ENCODE data around the gene LRGUK. TPM values are rescaled to one million over a fixed set of nuclear protein-coding genes. Genes with fewer than 3 reads are reported as not detected.

The LRGUK gene
- total RNA-seq, 1 experiment from 2014 or later, result 0.15 TPM

DNA sequence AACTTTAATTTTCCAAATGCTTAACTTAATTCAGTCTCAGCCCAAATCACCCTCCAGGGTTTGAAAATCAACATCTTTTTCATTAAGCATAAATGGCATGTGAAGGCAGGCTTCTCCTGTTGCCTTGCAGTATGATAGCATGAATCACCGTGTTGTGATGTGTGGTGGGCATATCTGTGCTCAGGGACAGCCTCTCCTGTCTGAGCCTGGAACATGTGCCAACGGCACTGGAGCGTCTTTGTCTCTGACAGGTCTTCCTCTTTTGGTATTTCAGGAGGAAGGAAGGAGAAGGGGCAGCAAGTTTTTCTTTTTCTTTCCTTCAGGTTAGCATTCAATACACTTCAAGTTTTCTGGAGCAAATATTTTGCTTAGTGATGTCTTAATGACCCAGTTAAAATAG, 57.6 kb downstream of the LRGUK start:
- DNase-seq (ENCODE audit: extremely low read depth, low read depth), result no peak

DNA sequence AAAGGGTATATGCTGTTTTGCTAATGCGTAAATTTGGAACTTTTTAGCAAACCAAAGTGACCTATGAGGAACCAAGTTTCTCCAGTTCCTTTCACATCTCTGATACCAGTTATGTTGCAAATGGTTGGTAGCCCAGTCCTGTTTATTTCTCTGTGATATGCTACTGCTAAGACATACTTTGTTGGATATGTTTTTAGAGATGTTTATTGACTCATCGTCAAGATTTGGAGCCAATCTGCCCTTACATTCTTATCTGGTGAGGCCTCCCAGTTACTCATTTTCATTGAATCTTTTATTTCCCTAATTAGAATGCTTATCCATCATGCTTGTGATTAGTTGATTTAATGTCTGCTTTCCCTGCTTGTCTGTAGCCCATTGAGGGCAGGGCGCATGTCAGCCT, 58.9 kb downstream of the LRGUK start:
- no peak for DNase-seq (ENCODE audit: extremely low read depth, low read depth)

DNA sequence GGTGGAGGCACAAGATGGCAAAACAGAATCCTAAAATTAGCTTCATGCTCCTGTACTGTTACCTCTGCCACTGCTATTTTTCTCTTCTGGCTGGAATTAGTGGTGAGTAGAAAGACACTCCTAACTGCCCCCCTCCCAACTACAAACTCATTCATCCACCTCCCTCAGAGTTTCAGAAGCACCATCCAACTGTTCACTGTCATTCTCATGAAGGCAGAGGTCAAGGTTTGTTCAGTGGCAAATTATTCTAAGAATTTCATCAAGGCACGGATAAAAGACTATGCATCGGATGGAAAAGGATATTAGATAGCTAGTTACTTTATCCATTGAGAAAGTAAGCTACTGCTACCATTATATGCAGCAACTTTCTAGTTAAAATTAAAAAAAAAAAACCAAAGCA, 59.7 kb downstream of the LRGUK start:
- no peak for DNase-seq (ENCODE audit: extremely low read depth, low read depth)

DNA sequence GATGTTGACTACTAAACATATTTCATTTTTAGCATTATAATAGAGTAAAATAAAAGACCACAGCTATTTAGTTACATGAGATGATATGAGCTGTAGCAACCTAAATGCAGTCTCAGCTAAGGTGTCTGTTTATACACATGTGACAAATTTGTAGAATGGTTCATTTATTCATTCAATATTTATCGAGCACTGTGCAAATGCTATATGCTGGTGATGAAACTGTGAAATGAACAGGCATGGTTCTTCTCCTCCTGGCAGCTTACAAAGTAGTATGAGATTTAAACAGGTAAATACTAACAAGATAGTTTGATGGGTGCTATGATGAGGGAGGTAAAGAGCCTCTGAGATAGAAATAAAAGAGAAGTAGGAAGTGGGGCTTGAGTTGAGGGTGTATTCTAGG, 60.8 kb downstream of the LRGUK start:
- DNase-seq (ENCODE audit: extremely low read depth, low read depth), result no peak

DNA sequence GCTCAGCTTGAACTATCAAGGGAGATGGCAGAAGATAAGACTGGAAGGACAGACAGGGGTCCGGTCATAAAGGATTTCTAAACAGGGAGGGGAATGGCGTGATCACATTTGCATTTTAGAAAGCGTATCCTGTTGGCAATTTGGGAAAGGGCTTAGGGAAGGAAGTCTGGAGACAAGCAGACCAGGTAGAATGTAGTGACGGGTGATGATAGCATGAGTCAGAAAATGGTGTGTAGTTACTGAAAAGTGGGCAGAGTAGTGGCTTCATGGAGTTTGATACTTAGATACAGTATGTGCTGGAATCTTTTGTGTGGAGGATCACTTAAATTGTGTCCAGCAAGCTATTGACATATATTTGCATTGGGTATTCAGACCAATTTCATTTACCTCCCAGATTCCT, 61.2 kb downstream of the LRGUK start:
- no peak for DNase-seq (ENCODE audit: extremely low read depth, low read depth)

DNA sequence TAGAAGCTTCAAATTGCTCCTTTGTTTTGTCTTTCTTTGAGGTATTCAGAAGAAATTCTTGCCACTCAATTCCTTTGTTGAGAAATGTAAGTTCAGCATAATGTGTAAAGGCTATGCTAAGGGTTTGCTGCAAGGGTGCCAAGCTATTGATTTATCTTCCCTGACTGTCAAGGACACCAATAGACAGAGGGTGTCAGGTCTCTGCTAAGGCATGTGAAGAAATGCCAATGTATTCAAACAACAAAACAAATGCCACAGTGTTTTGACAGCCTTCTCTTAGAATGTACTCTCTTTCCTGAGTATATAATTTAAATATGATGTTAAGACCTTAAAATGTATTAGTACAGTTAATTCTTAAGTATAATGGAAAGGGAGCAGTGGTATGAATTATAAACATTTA, 62.4 kb downstream of the LRGUK start:
- no peak for DNase-seq (ENCODE audit: extremely low read depth, low read depth)

DNA sequence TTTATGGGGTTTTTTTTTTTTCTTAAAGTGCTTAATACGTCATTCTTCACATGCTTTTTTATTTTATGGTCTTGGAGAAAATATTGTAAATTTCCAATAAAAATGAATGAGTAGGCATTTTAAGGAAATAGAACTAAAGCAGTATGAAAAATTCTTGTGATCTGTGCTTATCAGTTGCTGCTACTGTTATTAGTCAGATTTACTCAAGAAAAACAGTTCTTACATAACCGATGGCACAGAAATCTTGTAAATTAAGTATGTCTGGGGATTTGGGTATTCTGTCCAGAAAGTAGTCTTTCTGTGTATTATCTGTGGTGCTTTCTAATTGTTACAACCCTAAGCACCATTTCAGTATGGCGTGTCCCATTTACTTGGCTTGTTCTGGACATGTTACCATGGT, 64.7 kb downstream of the LRGUK start:
- DNase-seq (ENCODE audit: extremely low read depth, low read depth), result no peak

DNA sequence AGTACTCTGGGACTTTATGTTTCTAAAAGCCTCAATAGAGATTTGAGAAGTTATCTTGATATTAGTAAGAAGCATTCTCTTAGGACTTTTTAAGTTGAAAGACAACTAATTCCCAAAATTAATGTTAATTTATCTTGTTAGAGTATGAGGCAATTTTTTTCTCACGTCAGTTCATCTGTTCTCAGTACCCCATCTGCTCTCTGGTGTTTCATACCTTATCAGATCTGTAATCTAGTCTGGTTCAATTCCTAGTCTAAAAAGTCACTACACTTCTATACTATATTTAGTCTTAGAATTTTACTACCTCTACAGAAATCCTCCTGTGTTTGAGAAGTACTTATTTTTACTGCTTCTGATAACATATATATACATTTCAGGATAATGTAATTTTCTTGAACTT, 66.1 kb downstream of the LRGUK start:
- no peak for DNase-seq (ENCODE audit: extremely low read depth, low read depth)

DNA sequence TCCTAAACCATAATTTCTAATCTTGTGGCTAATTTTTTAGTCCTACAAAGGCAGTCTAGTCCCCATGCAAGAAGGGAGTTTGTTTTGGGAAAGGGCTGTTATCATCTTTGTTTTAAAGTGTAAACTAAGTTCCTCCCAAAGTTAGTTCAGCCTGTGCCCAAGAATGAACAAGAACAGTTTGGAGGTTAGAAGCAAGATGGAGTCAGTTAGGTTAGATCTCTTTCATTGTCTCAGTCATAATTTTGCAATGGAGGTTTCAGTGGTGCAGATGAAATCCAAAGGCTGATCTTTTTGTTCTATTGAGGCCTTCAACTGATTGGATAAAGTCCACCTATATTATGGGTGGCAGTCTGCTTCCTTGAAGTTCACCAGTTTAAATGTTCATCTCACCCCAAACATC, 68.1 kb downstream of the LRGUK start:
- no peak for DNase-seq (ENCODE audit: extremely low read depth, low read depth)

DNA sequence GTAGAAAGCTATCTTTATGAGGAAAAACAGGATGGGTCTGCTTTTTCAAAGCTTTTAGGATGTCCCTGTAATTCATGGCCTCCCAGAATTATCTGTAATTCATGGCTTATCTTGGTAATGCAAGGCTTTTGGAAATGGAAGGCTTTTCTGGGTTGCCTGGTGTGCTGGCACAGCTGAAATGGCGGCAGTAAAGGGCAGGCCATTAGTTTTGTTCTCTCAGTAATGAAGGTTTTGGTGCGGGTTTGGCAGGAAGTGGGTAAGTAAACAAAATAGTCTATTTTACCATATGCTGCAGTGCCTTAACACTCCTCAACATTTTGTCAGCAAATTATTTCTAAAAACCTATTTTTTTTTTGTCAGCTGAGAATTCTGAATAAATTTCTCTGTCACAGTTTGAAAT, 69.3 kb downstream of the LRGUK start:
- DNase-seq (ENCODE audit: extremely low read depth, low read depth), result no peak

DNA sequence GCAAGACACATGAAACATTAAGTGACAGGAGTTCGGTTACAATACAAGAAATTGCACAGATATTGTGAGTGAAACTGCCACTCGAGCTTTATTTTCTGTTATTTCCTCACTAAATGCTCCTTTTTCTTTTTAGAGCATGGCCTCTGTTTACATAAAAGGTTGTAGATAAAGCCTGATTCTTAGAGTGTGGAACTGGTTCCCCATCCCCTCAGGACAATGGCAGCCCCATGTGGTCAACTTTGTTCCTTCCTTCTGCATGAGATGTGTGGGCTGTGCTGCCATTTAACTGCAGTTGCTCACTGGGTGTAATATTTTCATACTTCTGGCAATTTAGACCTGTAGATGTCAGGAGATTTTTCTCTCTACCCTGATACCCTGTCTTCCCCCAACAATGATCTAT, 70.2 kb downstream of the LRGUK start:
- DNase-seq (ENCODE audit: extremely low read depth, low read depth), result no peak

DNA sequence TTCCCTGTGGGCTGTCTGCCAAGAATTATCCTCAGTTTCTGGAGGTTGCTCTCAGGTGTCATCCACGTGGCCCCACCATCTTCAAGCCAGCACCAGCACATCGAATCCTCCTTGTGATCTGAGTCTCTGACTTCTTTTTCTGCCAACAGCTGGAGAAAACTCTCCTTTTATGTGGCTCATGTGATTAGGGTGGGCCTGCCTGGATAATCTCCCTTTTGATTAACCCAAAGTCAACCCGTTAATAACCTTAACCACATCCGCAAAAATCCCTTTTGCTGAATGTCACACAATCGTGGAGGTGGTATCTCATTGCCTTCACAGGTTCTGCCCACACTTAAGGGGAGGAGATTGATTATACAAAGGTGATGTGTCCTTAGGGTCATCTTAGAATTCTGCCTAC, 73.8 kb downstream of the LRGUK start:
- DNase-seq (ENCODE audit: extremely low read depth, low read depth), result no peak

DNA sequence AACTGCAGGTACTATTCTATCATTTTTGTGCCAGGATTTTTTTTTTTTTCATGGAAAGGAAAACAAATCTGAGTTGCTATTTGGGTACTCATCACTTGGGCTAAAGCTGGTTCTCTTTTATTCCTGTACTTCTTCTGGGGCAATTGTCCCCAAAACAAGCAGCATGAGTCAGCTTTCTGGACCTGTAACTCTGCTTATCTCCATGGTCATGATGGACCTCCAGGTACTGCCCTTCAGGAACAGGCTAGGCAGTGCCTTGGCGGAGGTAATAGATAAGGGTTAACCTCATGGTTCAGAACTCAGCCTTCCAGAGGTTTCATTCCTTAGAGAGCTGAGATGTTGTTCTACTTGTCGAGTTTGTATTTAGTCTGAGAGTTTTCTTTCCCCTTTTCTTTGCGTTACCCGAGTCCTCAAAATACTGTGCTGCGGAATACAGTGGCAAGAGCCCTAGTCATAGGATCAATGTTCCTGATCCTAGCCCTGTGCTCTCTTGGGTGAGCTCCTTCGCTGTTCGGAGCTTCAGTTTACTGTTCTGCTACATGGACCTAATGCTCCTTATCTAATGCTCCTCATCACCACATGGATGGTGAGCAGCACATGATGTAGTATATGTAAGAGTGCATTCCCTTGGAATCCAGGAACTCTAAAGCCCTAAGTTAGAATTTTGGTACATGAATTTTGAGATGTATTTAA, 74.6 kb downstream of the LRGUK start:
- no peak for DNase-seq (ENCODE audit: extremely low read depth, low read depth)

DNA sequence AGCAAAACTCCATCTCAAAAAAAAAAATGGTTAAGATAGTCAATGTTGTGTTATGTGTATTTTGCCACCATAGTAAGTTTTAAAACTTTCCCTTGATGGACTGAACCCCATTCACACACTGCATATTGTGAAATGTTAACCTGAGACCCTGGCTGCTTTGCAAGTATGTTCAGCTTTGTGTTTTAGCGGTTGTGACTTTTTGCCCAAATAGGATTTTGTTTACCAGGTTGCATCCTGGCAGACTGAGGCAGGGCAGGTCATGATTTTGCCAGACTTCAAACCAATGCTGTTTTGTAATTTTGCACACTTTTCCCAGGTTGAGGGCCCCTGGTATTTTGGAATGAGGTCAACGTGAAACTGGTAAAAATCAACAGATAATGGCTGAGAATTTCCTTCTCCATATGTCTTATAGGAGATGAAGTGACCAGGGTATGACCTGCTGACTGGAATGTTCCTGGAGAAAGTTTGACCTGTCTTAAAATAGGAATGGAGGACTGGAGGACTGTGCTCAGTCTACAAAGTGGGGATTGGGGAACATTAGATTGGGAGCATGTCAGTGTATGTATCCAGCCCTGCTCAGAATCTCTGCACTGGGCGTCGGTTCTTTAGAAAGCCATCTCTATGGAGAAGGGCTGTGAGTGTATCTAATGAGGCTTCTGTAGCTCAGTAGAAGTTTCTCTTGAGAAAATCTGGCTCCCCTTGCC, 76.2 kb downstream of the LRGUK start:
- DNase-seq (ENCODE audit: extremely low read depth, low read depth), result no peak

DNA sequence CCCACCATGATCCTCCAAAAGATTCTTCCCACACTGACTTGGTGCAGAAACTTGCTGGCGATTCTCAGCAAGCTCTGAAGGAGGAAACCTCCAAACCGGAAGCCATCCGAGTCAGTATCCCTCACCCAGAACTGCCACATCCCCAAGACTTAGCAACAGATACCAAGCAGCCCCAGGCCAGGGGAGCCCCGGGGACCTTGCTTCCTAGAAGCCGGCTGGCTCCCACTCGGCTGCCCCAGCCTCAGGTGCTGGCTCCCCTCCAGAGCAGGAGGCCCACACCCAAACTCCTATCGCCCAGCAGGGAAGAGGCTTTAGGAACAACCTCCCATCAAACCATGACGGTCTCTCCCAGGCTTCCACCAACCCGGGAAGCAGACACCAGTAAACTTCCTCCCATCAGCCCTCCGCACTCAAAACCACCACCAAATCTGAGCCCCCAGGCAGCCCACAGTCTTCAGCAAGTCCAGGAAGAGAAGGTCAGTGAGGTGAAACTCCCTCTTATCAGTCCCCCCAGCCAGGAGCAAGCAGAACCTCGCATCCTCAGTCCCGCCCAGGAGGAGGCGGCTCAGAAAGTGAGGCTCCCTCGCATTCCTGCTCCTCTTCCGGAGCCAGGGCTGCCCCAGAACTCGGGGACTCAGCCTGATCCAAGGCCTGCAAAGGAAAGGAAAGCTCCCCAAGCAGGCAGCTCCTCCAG, 82.3 kb downstream of the LRGUK start:
- no peak for DNase-seq (ENCODE audit: extremely low read depth, low read depth)

DNA sequence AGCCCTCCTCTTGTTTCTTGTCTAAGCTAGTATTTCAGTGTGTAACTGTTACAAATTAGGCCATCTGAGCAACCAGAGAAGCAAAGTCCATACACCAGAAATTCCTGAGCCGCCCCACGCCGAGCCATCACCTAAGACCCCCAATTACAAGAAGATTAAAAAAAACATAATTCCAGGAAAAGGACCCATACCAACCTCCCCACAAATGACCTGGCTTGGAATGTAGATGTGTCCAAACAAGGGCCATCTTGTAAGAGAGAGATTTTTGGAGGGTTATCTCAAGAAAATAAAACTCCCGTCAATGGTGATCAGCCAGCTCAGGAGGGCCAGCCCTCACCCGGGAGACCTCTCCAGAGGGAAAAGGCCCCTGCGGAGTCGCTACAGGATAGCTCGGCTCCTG, 83.1 kb downstream of the LRGUK start:
- DNase-seq (ENCODE audit: extremely low read depth, low read depth), result no peak

DNA sequence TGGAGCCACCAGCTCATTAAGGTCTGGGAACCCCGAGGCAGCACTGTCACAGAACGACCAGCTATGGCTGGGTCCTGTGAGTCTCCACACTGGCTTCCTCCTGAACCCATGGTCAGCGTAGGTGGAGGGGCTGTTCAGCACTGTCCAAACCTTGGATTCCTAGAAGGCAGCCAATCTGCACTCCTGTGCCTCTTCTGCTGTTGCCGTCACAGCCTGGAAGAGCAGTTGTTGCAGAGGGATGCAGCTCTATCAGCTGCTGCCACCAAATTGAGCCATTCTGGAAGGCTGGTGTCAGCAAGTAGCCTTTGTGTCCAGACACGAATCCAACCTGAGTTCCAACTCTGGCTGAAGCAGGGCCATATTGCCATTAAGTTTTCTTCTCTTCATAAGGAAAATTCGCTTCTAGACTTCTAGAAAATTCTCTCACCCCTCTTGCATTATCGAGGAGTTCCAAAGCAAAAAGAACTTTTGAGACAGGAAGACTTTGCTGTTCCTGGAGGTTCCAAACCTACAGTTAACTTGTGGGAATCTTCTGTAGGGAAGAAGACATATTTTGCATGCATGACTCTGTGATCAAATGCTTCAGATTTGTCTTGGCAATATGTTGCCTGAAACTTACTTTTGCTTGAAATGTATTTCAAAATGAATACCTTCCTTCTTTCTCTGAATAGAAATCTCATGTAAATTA, 84.0 kb downstream of the LRGUK start:
- DNase-seq (ENCODE audit: extremely low read depth, low read depth), result no peak

DNA sequence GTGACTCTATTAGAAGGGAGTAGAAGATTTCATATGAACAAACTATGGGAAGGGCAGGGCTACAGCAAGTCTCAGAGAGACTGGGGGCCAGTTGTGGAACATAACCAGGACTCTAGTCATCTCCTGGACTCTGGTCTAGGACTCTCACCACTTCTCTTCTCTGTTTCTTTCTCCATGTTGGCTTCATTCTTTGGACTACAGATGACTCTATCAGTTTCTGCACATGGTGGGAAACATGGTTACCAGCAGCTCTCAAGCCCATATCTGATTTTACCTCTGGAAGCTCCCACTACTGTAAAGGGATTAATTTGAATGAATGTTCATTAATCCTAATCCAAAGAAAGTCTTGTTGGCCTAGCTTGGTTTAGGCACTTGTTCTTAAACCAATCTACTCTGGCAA, 84.7 kb downstream of the LRGUK start:
- DNase-seq (ENCODE audit: extremely low read depth, low read depth), result no peak

DNA sequence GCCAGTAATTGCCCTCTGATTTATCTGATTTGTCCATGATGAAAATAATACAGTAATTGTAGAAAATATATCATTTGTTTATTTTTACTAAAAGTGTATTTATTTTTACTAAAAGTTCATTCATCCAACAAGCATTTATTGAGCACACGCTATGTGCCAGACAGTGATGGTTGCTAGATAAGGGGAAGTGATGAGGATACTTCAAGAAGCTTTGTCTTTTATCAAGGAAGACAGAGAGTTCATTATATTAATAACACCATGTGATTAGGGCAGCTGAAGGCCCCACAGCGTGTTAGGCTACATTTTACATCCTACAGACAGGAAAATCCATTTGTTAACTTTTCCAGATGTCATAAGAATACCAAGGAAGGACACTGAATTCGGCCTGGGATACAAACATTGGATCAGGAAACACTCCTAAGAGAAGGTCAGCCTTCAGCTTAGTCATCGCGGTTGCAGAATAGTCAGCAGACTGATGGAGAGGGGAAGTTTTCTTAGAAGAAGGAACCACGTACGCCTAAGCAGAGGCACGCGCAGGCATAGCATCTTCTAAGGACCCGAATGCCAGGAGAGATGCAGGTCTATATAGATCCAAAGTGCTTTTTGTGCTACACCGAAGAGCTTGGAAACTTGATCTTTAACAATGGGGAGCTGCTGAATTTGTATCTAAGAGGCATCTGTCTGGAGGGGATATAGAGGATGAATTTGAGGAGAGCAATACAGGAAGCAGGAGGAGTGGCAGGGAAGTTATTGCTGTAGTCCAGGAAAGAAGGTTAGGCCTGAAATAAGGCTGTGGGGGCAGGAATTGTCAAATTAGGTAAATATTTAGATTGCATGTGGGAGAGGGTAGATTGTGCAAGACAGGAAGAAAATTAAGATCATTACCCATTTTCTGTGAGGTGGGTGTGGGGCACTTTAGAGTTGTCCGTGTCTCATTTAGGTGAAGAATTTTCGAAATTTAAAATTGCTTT, 85.7 kb downstream of the LRGUK start:
- no peak for DNase-seq (ENCODE audit: extremely low read depth, low read depth)

DNA sequence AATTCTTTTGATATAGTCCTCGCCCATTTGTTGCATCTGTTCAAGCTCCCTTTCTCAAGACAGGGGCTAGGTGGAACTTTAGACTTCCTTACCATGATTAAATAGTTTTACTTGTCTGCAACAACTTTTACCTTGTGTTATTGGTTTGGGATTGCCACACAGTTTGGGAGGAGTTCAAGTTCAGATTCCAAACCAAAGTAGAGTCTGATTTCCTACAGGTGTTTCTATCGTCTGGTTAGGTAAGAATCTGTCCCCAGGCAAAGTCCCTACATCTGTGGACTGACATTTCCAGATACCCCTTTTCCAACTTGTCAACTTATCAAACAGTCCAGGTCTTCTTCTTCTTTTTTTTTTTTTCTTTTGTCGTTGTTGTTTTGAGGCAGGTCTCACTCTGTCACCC, 93.1 kb downstream of the LRGUK start:
- no peak for DNase-seq (ENCODE audit: extremely low read depth, low read depth)

Data from NCI-H460 (cell line).